Cardiac septum (tissue), 1 donor: ENCODE measurements around the gene SLC39A9. TPM values are rescaled to one million over a fixed set of nuclear protein-coding genes. Genes with fewer than 3 reads are reported as not detected.
"Not testable (repeated sequence)": the region's sequence is repeated elsewhere in the genome, so short reads cannot be mapped to it uniquely, and the experiment has no call there.

ENCODE experiments used
- DNase-seq: peaks from one replicate; pipeline ENCODE4 v3.0.0-alpha.2; 2020; ENCODE audit warnings: low spot score
- intact Hi-C: fragments of 100-400 bp; cut with DNase I; formaldehyde crosslinking; loops from one replicate; pipeline ENCODE4 v1.14.0; 2022
- total RNA-seq: library from RNA; stranded (reverse); fragmentation: NEBNext Ultra II Directional; extraction: Animal tissue kit (Norgen Biotek cat#: 25700); gene quantifications from one replicate; pipeline ENCODE4 v1.2.1, GENCODE V29; 2021
- donor health status: DM: no; HTN: no; CAD: no.

Gene SLC39A9
- total RNA-seq, 1 donor from 2014 or later: 24.4 TPM

GRCh38 chr14:69408331-69408960 lies 10.0 kb downstream of the SLC39A9 start:
- DNase-seq: no peak

GRCh38 chr14:69413483-69413882 lies 15.0 kb downstream of the SLC39A9 start:
- intact Hi-C loops: no loop called here

More at GRCh38 chr14:69408331-69408960, 10.0 kb downstream of the SLC39A9 start:
- intact Hi-C loops: no loop called here

GRCh38 chr14:69416087-69416486 lies 17.6 kb downstream of the SLC39A9 start:
- DNase-seq, intact Hi-C loops: not testable (repeated sequence)

More at GRCh38 chr14:69413483-69413882, 15.0 kb downstream of the SLC39A9 start:
- no peak for DNase-seq

GRCh38 chr14:69423279-69423678 lies 24.8 kb downstream of the SLC39A9 start:
- DNase-seq: no peak
- intact Hi-C loops: no loop called here

GRCh38 chr14:69424149-69424923 lies 25.8 kb downstream of the SLC39A9 start:
- no peak for DNase-seq
- intact Hi-C loops: no loop called here

GRCh38 chr14:69427596-69427995 lies 29.1 kb downstream of the SLC39A9 start:
- intact Hi-C loops: no loop called here
- no peak for DNase-seq

GRCh38 chr14:69428289-69428998 lies 30.0 kb downstream of the SLC39A9 start:
- intact Hi-C loops: no loop called here
- no peak for DNase-seq

- no peak for DNase-seq
- intact Hi-C loops: no loop called here
Observed at GRCh38 chr14:69429643-69430042, 31.2 kb downstream of the SLC39A9 start.

- intact Hi-C loops: no loop called here
- DNase-seq: no peak
Observed at GRCh38 chr14:69430306-69430939, 31.9 kb downstream of the SLC39A9 start.

- intact Hi-C loops: no loop called here
- DNase-seq: no peak
Observed at GRCh38 chr14:69432364-69432763, 33.9 kb downstream of the SLC39A9 start.

- intact Hi-C loops: no loop called here
Observed at GRCh38 chr14:69439521-69440270, 41.2 kb downstream of the SLC39A9 start.

GRCh38 chr14:69441948-69442347 lies 43.5 kb downstream of the SLC39A9 start:
- DNase-seq: no peak
- intact Hi-C loops: no loop called here

More at GRCh38 chr14:69439521-69440270, 41.2 kb downstream of the SLC39A9 start:
- DNase-seq: no peak

GRCh38 chr14:69443296-69443805 lies 44.9 kb downstream of the SLC39A9 start:
- DNase-seq: no peak
- intact Hi-C loops: no loop called here

- intact Hi-C loops: no loop called here
- no peak for DNase-seq
Observed at GRCh38 chr14:69449216-69449615, 50.7 kb downstream of the SLC39A9 start.

GRCh38 chr14:69451941-69452340 lies 53.4 kb downstream of the SLC39A9 start:
- intact Hi-C loops: no loop called here

GRCh38 chr14:69458350-69458749 lies 59.9 kb downstream of the SLC39A9 start:
- DNase-seq: no peak
- intact Hi-C loops: no loop called here

More at GRCh38 chr14:69451941-69452340, 53.4 kb downstream of the SLC39A9 start:
- DNase-seq: no peak

- intact Hi-C loops: no loop called here
- DNase-seq: no peak
Observed at GRCh38 chr14:69459122-69459521, 60.6 kb downstream of the SLC39A9 start.

GRCh38 chr14:69460093-69460701 lies 61.7 kb downstream of the SLC39A9 start:
- DNase-seq: no peak
- intact Hi-C loops: loop anchor here (2.0 to 10.0 kb wide), 2 partner anchors 219 to 335 kb away; no protein-coding TSS in a partner anchor
